T-helper 17 cell (primary cell): Measurements from ENCODE around the gene HSPB6. TPM values are rescaled to one million over a fixed set of nuclear protein-coding genes. Genes with fewer than 3 reads are reported as not detected.
"Not testable (repeated sequence)": the region's sequence is repeated elsewhere in the genome, so short reads cannot be mapped to it uniquely, and the experiment has no call there.

ENCODE experiments used
- ATAC-seq: fragments of 150-1000 bp; cut with Tn5 transposase; 2 replicates; pipeline ENCODE4 v1.10.0; 2021; ENCODE audit warnings: mild to moderate bottlenecking, moderate library complexity
- DNase-seq, 3 donors: peaks; one replicate each; pipeline versions ENCODE4 v3.0.0 to v3.0.0-alpha.2; 2020 to 2021
- H3K9me3 ChIP-seq: one replicate; pipeline ENCODE4 v1.7.0; 2013; ENCODE audit warnings: low read length, mild to moderate bottlenecking; ENCODE audit not compliant: control insufficient read depth, poor library complexity, severe bottlenecking
- H3K27ac Mint-ChIP-seq: one replicate; pipeline ENCODE4 v1.8.0; 2022; ENCODE audit warnings: mild to moderate bottlenecking, moderate library complexity, mixed read lengths
- H3K27me3 Mint-ChIP-seq: one replicate; pipeline ENCODE4 v1.8.0; 2022; ENCODE audit warnings: mixed read lengths
- H3K36me3 Mint-ChIP-seq: one replicate; pipeline ENCODE4 v1.8.0; 2022; ENCODE audit warnings: low read depth, mixed read lengths
- H3K4me1 Mint-ChIP-seq: one replicate; pipeline ENCODE4 v1.8.0; 2022; ENCODE audit warnings: mild to moderate bottlenecking, mixed read lengths
- H3K4me3 Mint-ChIP-seq: one replicate; pipeline ENCODE4 v1.8.0; 2022; ENCODE audit warnings: mild to moderate bottlenecking, moderate library complexity, mixed read lengths
- total RNA-seq, 4 donors: library from RNA in 2 of 4; stranded (reverse) in 2 of 4; gene quantifications; one replicate each; pipeline ENCODE4 v1.2.3 and lab custom pipeline; 2022 to 2026

Gene HSPB6, protein sequence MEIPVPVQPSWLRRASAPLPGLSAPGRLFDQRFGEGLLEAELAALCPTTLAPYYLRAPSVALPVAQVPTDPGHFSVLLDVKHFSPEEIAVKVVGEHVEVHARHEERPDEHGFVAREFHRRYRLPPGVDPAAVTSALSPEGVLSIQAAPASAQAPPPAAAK
- total RNA-seq, result not detected
- 0 to 0.08 reads per million in 2 donors for total RNA-seq (lab: John Stamatoyannopoulos, UW)

DNA sequence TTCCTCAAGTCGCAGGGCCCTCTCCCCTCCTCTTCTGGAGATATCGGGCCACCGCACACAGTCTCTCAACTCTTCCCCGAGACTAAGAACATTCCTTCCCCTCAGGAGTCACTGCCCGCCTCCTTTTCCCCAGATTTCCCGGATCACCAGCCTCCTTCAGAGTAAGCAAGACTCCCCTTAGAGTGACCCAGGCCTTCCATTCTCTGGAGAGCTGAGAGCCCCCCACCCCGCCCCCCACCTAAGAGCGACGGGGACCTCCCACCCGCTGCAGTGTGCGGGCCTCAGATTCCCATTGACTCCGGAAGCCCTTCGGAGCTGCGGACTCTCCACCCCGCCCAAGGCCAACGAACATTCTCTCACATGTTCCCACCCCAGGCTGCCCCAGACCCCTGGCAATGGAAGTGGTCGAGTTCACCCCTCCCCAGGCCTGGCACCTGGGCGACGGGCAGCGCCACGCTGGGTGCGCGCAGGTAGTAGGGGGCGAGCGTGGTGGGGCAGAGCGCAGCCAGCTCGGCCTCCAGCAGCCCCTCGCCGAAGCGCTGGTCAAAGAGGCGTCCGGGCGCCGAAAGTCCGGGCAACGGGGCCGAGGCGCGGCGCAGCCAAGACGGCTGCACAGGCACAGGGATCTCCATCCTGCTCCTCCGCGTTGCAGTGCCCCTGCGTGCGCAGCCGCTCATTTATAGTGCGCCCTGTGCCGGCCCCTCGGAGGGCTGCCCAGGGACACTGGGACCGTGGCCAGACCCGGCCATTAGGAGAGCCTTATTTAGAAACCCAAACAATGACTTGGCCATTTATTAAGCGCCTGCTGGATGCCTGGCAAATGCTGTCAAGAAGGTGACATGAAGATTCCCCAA, at the start of gene HSPB6:
Gene HSPB6, minus strand, starts transcription at position 653 of the 854 bp plus-strand sequence. Its CDS starts 21 bp downstream, at position 632.
- H3K9me3 ChIP-seq, result no peaks in the 10 kb centered on the region
- Mint-ChIP-seq H3K4me3 (peak within 1 kb of the TSS; percentile 99), H3K27me3 (no peaks in the 10 kb centered on the region), H3K36me3 (peaks cover 3% of the 10 kb centered on the region), H3K4me1 (peaks cover 24% of the 10 kb centered on the region), H3K27ac (peak within 1 kb of the TSS; percentile 93)
- no peak for DNase-seq
- no peak for ATAC-seq

- Mint-ChIP-seq H3K4me1 (peaks cover 13% of the 10 kb centered on the region), H3K27me3 (peaks cover 17% of the 10 kb centered on the region), H3K36me3 (no peaks in the 10 kb centered on the region), H3K27ac (no peak overlapping the region), H3K4me3 (no peak overlapping the region)
- ATAC-seq, result no peak
- no peak for DNase-seq
- H3K9me3 ChIP-seq, result no peaks in the 10 kb centered on the region
Observed at GRCh38 chr19:35806597-35806996, 49.8 kb upstream of the HSPB6 start.

DNA sequence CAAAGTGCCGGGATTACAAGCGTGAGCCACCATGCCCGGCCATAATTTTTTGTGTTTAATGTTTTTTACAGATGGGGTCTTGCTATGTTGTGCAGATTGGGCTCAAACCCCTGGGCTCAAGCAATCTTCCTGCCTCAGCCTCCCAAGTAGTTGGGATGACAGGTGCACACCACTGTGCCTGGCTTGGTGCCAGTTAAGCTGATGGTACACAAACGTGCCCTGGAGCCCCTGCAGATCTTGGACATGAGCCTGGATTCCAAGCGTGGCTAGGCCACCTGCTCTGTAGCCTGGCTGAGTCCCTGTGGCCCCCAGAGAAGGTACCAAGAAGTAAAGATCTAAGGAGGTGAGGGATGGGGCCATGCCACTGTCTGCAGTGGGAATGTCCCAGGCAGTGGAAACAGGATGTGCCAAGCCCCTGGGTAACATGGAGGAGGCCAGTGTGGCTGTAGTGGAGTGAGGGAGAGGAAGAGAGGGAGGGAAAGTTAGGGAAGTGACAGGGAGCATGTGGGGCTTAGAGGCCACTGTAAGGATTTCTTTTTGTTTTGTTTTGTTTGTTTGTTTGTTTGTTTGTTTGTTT, 48.8 kb upstream of the HSPB6 start:
- H3K27me3 Mint-ChIP-seq, result peaks cover 12% of the 10 kb centered on the region
- no peaks in the 10 kb centered on the region for H3K9me3 ChIP-seq
- no peak for ATAC-seq
- no peak for DNase-seq
- H3K36me3 Mint-ChIP-seq, result no peaks in the 10 kb centered on the region
- H3K27ac Mint-ChIP-seq, result no peak overlapping the region
- no peak overlapping the region for H3K4me3 Mint-ChIP-seq
- H3K4me1 Mint-ChIP-seq, result peaks cover 13% of the 10 kb centered on the region

- ATAC-seq (no peak), DNase-seq (no peak)
- H3K9me3 ChIP-seq, result no peaks in the 10 kb centered on the region
- peaks cover 18% of the 10 kb centered on the region for H3K4me1 Mint-ChIP-seq
- no peak overlapping the region for H3K4me3 Mint-ChIP-seq
- H3K27me3 Mint-ChIP-seq, result peaks cover 17% of the 10 kb centered on the region
- H3K27ac Mint-ChIP-seq, result no peak overlapping the region
- no peaks in the 10 kb centered on the region for H3K36me3 Mint-ChIP-seq
Observed at GRCh38 chr19:35801828-35802227, 45.0 kb upstream of the HSPB6 start.

GRCh38 chr19:35797663-35798062, 40.8 kb upstream of the HSPB6 start:
- no peaks in the 10 kb centered on the region for H3K36me3 Mint-ChIP-seq
- H3K27me3 Mint-ChIP-seq, result peaks cover 34% of the 10 kb centered on the region
- no peak overlapping the region for H3K27ac Mint-ChIP-seq
- DNase-seq (no peak), ATAC-seq (no peak)
- no peaks in the 10 kb centered on the region for H3K9me3 ChIP-seq
- H3K4me1 Mint-ChIP-seq, result peaks cover 9% of the 10 kb centered on the region
- H3K4me3 Mint-ChIP-seq, result no peak overlapping the region

DNA sequence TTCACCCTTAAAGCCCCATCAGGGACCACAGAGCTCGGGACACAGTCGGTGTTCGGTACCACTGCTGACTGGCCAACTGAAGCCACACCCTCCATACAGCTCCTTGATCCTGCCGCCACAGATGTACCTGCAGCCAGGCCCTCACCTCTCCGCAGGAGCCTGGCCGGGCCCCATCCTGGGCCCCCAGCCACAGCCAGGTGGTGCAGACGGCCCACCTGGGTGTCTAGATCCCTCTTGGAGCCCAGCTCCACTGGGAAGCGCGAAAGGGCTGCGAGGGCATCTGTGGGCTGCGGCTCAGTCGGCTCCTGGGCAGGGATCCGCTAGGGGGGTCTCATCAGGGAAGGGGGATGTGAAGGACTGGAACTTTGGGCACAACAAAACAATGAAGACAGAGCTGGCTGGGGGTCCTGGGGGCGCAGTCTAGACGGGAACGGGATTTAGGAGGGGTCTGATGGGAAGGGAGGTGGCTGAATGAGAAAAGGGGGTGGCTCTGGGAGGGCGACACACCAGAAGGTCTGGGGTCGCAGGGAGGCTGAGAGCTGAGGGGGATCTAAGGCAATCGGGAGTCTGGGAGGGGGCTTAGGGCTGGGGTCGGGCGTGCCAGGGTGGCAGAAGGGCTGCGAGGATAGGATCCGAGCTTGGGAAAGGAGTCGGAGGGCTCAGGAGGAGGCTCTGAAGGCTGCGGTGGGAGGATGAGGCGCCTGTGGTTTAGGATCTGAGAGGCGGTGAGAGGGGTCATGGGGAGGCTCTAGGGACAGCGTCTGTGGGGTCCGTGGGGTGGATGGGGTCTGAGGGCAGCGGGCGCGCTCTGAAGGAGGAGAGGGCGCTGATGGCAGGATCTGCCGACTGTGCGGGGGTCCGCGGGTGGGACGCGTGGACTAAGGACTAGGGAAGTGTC, 40.1 kb upstream of the HSPB6 start:
- Mint-ChIP-seq H3K27me3 (peaks cover 39% of the 10 kb centered on the region), H3K27ac (no peak overlapping the region), H3K4me1 (peaks cover 9% of the 10 kb centered on the region), H3K36me3 (no peaks in the 10 kb centered on the region), H3K4me3 (peak overlapping the region; percentile 25)
- ATAC-seq (no peak), DNase-seq (no peak)
- no peaks in the 10 kb centered on the region for H3K9me3 ChIP-seq

- ATAC-seq, H3K4me3 Mint-ChIP-seq, DNase-seq, H3K9me3 ChIP-seq, H3K36me3 Mint-ChIP-seq, H3K27ac Mint-ChIP-seq, H3K4me1 Mint-ChIP-seq: not testable (repeated sequence)
- H3K27me3 Mint-ChIP-seq, result peaks cover 39% of the 10 kb centered on the region
Observed at GRCh38 chr19:35795564-35795963, 38.7 kb upstream of the HSPB6 start.

DNA sequence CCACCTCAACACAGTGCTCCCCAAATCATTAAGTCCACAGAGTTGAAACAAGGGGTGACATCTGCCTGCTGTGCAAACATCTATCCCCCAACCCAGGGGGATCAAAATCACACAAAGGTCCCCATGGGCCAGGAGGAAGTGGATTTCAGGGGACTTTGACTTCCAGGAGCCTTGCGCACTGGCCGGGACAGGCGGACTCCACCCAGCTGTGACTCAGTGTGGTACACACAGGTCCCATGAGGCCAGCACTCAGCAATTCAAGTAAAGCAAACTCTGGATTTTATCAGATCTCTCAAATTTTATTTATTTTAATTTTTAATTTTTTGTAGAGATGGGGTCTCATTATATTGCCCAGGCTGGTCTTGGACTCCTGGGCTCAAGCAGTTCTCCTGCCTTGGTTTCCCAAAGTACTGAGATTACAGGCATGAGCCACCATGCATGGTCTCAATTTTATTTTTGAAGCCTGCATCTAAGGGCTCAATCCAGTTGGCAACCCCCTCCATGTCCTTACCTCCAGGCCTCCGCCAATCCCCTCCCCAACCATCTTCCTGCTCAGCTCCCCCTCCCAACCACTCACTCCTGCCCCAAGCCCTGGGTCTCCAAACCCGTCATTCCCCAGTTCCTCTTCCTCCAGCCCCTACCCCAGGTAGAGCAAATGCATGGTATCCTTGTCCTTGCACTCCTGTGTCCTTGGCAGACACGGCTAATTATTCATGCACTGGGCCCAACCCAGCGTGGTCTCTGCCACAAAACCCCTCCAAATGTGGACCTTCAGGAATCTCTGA, 36.7 kb upstream of the HSPB6 start:
- Mint-ChIP-seq H3K27ac (no peak overlapping the region), H3K27me3 (peaks cover 34% of the 10 kb centered on the region), H3K4me3 (no peak overlapping the region), H3K36me3 (no peaks in the 10 kb centered on the region), H3K4me1 (peaks cover 7% of the 10 kb centered on the region)
- no peaks in the 10 kb centered on the region for H3K9me3 ChIP-seq
- DNase-seq, result no peak
- no peak for ATAC-seq

- no peak overlapping the region for H3K4me3 Mint-ChIP-seq
- no peak overlapping the region for H3K27ac Mint-ChIP-seq
- peaks cover 7% of the 10 kb centered on the region for H3K4me1 Mint-ChIP-seq
- ATAC-seq (no peak), DNase-seq (no peak)
- H3K27me3 Mint-ChIP-seq, result peaks cover 30% of the 10 kb centered on the region
- H3K9me3 ChIP-seq, result no peaks in the 10 kb centered on the region
- H3K36me3 Mint-ChIP-seq, result no peaks in the 10 kb centered on the region
Observed at GRCh38 chr19:35792888-35793287, 36.1 kb upstream of the HSPB6 start.

- no peaks in the 10 kb centered on the region for H3K9me3 ChIP-seq
- H3K4me3 Mint-ChIP-seq, result no peak overlapping the region
- H3K27ac Mint-ChIP-seq, result no peak overlapping the region
- no peak for ATAC-seq
- H3K4me1 Mint-ChIP-seq, result peaks cover 7% of the 10 kb centered on the region
- H3K36me3 Mint-ChIP-seq, result no peaks in the 10 kb centered on the region
- H3K27me3 Mint-ChIP-seq, result peaks cover 27% of the 10 kb centered on the region
- DNase-seq, result no peak
Observed at GRCh38 chr19:35792312-35792711, 35.5 kb upstream of the HSPB6 start.

GRCh38 chr19:35791814-35792279, 35.0 kb upstream of the HSPB6 start:
- H3K27me3 Mint-ChIP-seq, result peaks cover 23% of the 10 kb centered on the region
- no peak overlapping the region for H3K27ac Mint-ChIP-seq
- DNase-seq (no peak), ATAC-seq (no peak)
- no peaks in the 10 kb centered on the region for H3K36me3 Mint-ChIP-seq
- H3K4me1 Mint-ChIP-seq, result peaks cover 3% of the 10 kb centered on the region
- no peaks in the 10 kb centered on the region for H3K9me3 ChIP-seq
- no peak overlapping the region for H3K4me3 Mint-ChIP-seq
